GM18499 (cell line): ENCODE data around the gene INSRR.

Experiments
- ATAC-seq: cut with Tn5 transposase; IDR thresholded peaks from one replicate; pipeline ENCODE4 v1.9.1; 2021; ENCODE audit warnings: moderate number of reproducible peaks; ENCODE audit not compliant: insufficient read depth, unreplicated experiment

INSRR gene

GRCh38 chr1:156876281-156876680, 17.4 kb upstream of the INSRR start:
- ATAC-seq = no peak

DNA sequence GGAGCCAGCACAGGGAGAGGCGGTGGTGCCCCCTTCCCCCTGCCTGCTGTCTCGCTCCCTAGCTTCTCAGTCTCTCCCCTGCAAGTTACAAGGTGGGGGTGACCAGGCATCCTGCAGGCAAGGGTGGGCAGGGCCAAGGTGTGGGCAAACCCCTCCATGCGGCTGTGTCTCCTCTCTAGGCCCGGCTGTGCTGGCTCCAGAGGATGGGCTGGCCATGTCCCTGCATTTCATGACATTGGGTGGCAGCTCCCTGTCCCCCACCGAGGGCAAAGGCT, 16.4 kb upstream of the INSRR start:
- no peak for ATAC-seq

- no peak for ATAC-seq
These were observed 15.8 kb upstream of the INSRR start for GRCh38 chr1:156874572-156875340.

- no peak for ATAC-seq
These were observed 15.2 kb upstream of the INSRR start for GRCh38 chr1:156874142-156874541.

DNA sequence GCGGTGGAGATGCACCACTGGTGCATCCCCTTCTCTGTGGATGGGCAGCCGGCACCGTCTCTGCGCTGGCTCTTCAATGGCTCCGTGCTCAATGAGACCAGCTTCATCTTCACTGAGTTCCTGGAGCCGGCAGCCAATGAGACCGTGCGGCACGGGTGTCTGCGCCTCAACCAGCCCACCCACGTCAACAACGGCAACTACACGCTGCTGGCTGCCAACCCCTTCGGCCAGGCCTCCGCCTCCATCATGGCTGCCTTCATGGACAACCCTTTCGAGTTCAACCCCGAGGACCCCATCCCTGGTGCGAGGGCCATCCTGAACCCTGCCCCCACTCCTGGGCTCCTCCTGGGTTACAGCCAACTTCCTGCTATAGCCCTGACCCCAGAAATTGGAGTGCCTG, 14.7 kb upstream of the INSRR start:
- ATAC-seq = no peak

GRCh38 chr1:156869455-156869854, 10.5 kb upstream of the INSRR start:
- no peak for ATAC-seq

- ATAC-seq = no peak
These were observed 9.4 kb upstream of the INSRR start for GRCh38 chr1:156868341-156868740.

DNA sequence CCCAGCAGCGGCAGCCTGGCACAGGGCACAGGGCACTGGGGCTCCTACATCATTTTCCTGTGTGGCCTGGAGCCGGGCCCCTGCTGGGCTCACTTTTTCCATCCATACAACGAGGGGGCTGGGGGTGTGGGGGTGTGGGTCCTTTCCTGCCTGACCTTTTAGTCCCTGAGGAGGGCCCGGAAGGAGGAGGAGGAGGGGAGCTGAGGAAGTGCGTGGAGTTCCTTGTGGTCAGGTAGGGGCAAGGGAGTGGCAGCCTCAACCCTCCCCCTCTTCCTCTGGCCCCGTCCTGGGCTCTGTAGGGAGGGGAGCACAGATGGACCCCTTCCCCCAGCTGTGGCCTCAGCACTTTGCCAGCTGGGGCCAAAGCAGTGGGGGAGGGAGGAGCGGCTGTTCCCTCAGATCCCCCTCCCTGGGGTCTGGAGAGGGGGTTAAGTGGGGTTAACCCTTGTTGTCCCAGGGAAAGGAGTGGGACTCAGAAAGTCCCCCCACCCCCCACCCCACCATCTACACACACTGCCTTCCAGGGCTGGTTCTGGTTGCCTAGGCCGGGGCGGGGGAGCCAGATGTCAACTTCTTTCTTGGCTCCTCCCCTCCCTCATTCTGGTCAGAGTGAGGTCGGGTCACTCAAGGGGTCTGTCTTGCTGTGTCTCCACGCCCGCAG, 7.5 kb upstream of the INSRR start:
- ATAC-seq = no peak

GRCh38 chr1:156865865-156866248, 6.9 kb upstream of the INSRR start:
- ATAC-seq = no peak

GRCh38 chr1:156865258-156865657, 6.3 kb upstream of the INSRR start:
- no peak for ATAC-seq

DNA sequence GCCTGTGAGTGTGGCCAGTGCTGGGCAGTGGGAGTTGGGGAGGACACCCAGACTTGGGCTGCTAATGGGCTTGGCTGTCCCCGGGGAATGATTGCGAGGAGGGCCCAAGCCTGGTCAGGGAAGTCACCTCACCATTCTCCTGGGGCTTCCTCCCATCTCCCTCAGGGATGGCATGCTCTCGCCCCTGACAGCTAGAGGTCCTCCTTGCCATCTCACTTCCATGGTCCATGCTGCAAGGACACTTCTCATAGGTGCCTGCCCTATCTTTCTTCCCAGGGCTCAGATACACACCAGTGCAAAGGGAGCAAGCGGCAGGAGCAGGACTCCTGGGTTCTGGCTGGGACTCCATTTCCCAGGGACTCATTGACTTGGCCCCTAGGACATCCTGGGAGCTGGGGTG, 5.9 kb upstream of the INSRR start:
- ATAC-seq = no peak

GRCh38 chr1:156863631-156864030, 4.7 kb upstream of the INSRR start:
- no peak for ATAC-seq

GRCh38 chr1:156862997-156863599, 4.2 kb upstream of the INSRR start:
- ATAC-seq = no peak

DNA sequence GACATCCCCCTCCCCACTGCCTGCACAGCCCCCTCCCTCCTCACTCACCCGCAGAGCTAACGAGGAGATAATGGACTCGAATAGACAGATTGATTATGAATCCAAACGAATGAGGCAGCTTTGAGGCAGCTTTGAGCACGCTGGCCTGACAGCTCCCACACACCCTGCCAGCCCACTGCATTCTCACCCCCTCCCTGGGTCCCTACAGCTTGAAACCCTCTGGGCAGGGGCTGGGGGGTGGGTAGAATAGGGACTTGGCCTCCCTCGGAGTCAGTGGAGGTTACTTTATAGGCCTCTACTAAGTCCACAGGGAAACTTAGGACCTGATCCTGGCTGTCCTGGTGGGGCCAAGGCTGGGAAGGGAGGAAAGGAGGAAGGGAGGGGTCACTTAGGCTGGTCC, 3.7 kb upstream of the INSRR start:
- ATAC-seq = no peak

DNA sequence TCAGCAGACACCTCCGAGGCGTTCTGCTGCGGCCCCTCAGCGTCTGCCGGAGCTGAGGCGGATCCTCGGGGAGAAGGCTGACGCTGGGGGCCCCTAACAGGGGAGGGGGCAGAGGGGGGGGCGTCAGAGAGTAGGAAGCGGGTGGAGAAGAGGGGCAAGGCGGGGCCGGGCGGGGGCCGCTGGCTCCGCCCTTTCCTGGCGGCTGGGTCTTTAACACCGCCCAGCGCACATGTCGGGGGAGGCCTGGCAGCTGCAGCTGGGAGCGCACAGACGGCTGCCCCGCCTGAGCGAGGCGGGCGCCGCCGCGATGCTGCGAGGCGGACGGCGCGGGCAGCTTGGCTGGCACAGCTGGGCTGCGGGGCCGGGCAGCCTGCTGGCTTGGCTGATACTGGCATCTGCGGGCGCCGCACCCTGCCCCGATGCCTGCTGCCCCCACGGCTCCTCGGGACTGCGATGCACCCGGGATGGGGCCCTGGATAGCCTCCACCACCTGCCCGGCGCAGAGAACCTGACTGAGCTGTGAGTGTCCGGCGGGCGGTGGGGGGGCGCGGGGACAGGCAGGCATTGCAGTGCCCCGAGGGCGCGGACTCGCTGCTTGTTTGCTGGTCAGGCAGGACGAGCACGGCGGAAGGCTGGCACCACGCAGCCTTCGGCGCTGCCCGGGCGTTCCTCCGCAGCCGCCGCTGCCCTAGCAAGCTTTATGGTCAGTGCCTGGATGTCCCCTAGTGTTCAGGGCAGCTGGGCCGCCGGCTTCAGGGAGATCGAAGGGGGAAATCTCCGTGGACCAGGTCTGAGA, 1.9 kb upstream of the INSRR start, which contains the start of gene NTRK1:
NTRK1 (plus strand) TSS at position 238 of the 796 bp plus-strand sequence; CDS start at position 308, 70 bp downstream.
- ATAC-seq = no peak

GRCh38 chr1:156860113-156860627, 1.3 kb upstream of the INSRR start:
- no peak for ATAC-seq

DNA sequence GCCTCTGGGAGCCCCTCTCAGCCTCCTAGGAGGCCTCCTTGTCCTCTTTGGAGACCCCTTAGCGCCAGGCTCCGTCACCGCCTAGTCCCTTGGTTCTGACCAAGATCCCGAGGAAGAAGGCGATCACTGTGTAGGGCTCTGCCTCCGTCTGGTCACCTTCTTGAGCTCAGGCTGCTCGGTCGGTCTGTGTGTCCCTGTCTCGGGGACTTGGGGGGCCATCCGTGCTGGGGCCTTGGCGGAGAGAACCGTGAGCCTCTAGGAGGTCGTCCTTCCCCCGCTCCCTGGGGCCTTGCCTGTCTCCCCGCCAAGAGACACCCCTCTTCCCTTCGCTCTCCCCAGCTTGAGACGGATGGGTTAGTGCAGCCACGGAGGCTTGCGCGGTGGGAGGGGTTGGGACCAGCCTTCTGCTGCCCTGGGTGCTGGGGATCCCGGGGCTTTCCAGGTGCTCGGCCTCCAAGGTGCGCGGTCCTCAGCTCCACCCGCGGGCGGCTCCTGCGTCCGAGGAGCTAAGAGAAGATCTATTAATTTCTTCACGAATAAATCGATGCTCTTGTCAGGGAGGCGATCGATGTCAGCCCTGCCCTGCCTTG, 701 bp upstream of the INSRR start:
- ATAC-seq = no peak

DNA sequence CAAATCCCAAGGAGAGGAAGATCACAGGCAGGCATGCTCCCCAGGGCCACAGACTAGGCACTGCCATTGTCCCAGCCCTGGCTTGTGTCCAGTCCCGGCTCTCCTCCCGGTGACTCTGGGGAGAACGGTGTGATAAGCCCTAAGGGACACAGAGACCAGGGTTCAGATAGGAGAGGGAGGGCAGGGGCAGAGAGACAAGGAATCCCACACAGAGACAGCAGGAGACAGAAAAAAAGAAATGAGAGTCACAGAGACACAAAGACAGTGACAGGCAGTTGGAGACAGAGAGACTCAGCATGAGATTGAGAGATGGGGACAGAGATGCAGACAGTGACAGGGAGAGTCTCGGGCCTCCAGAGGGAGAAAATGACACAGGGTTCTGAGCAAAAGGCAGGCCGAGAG, 361 bp downstream of the INSRR start:
- no peak for ATAC-seq

GRCh38 chr1:156857532-156857931, 1.4 kb downstream of the INSRR start:
- no peak for ATAC-seq

DNA sequence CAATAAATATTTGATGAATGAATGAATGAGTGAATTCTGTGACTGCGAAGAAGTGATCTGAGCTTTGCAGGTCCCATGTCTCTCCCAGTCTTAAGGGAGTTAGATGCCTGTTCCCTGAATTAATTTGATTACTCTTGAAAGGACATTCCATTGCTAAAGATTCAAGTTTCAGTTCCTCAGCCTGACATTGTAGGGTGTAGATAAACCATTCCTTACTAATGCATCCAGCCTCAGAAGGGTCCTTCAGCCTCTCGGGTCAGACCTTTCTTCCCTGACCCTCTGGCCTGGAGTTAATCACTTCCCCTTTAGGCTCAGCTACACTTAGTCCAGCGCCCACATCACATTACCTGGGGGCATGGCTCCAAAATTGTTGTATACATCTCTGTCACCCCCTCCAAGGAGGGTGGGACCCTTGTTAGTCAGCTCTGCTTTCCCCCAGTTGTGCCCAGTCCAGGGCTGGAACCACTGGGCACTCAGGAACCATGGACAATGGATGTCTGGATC, 2.6 kb downstream of the INSRR start:
- no peak for ATAC-seq
